GM18505 (cell line): ENCODE measurements around the gene JAM2.

ENCODE experiments used
- ATAC-seq: cut with Tn5 transposase; IDR thresholded peaks from one replicate; pipeline ENCODE4 v1.9.1; 2021; ENCODE audit not compliant: unreplicated experiment
- POLR2A ChIP-seq: IDR thresholded peaks from 4 replicates; pipeline ENCODE4 v1.6.1; 2011; ENCODE audit warnings: borderline replicate concordance; ENCODE audit not compliant: insufficient read depth, insufficient read length; ENCODE audit errors: extremely low read depth

JAM2 gene

GRCh38 chr21:25635310-25635709, 3.7 kb upstream of the JAM2 start:
- no peak for ATAC-seq
- no peak for TF ChIP-seq POLR2A

GRCh38 chr21:25636727-25637126, 2.3 kb upstream of the JAM2 start:
- TF ChIP-seq POLR2A, result no peak
- ATAC-seq, result no peak

- TF ChIP-seq POLR2A, result no peak
- no peak for ATAC-seq
Observed at GRCh38 chr21:25637851-25638659, 1.0 kb upstream of the JAM2 start.

- ATAC-seq, result peak; percentile 77
- no peak for TF ChIP-seq POLR2A
Observed at GRCh38 chr21:25639551-25640201, 618 bp downstream of the JAM2 start.

- TF ChIP-seq POLR2A, result no peak
- ATAC-seq, result peak; percentile 26
Observed at GRCh38 chr21:25640202-25640942, 1.3 kb downstream of the JAM2 start.

- ATAC-seq, result no peak
- TF ChIP-seq POLR2A, result no peak
Observed at GRCh38 chr21:25640943-25641292, 1.9 kb downstream of the JAM2 start.

GRCh38 chr21:25643486-25643885, 4.4 kb downstream of the JAM2 start:
- no peak for TF ChIP-seq POLR2A
- ATAC-seq, result no peak

- ATAC-seq, result no peak
- no peak for TF ChIP-seq POLR2A
Observed at GRCh38 chr21:25646474-25646873, 7.4 kb downstream of the JAM2 start.

- no peak for ATAC-seq
- no peak for TF ChIP-seq POLR2A
Observed at GRCh38 chr21:25647647-25648046, 8.6 kb downstream of the JAM2 start.

- TF ChIP-seq POLR2A, result no peak
- ATAC-seq, result no peak
Observed at GRCh38 chr21:25649146-25649545, 10.1 kb downstream of the JAM2 start.

- no peak for ATAC-seq
- TF ChIP-seq POLR2A, result no peak
Observed at GRCh38 chr21:25656412-25656811, 17.4 kb downstream of the JAM2 start.

- no peak for TF ChIP-seq POLR2A
- no peak for ATAC-seq
Observed at GRCh38 chr21:25657140-25657539, 18.1 kb downstream of the JAM2 start.

GRCh38 chr21:25658427-25659035, 19.5 kb downstream of the JAM2 start:
- no peak for ATAC-seq
- no peak for TF ChIP-seq POLR2A
